ENCODE results near the gene AK2. TPM values are rescaled to one million over a fixed set of nuclear protein-coding genes. Genes with fewer than 3 reads are reported as not detected.

AK2 gene
- total and polyA plus RNA-seq, 4 donors = 34.2 to 181 (median 115) TPM

DNA sequence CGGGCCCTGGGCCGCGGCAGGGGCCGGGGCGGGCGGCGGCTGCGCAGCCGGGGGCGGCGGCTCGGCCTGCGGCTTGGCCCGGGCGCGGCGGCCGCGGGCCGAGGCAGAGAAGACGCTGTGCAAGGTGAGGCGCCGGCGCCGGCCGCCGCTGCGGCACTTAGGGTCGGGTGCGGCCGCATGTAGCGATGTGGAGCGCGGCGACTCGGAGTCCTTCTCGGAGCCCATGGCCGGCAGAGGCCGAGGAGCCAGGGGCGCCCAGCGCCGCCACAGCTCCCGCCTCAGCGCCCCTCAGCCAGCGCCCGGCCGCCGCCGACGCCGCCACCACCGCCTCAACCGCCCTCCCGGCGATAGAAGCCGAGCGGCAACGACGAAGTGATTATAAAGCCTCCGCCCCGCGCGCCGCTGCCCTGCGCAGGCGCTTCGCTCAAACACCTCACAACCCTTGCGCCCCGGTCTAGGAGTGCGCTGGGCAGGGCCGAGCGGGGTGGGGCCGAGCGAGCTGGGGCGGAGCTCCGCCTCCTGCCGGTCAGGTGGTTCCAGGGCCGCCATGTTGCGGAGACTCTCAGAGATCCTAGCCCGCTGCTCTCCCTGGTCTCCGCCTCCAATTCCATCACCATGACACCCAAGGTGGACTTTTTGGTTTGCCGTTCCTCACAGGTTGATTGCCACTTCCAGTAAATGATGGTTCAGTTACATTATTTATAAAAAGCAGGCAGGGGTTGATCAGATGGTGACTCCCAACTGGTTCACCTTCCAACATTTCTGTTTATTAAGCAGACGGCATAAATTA is 72.0 kb downstream of the AK2 start, which contains the start of gene RNF19B:
Gene RNF19B, minus strand, starts transcription at position 349 of the 790 bp plus-strand sequence. Its CDS starts 124 bp downstream, at position 225.
- peak within 1 kb of the TSS; percentile 71 to 95 (median 90) for H3K4me3 ChIP-seq (ENCODE audit: low read depth in 1 of 3, low read length in 3 of 3)
- peak; percentile 91 for DNase-seq (ENCODE audit: low spot score)
- H3K4me1 ChIP-seq (ENCODE audit: control insufficient read depth in 4 of 4, insufficient read depth in 4 of 4, low read length in 3 of 4) = peaks cover 0 to 19% (median 10%) of the 10 kb centered on the region in 4 donors
- 1% methylated on average over 83 of the region's 83 CpGs for WGBS
- peak within 1 kb of the TSS in 1 of 2 donors; percentile 39 for H3K9ac ChIP-seq (ENCODE audit: low read depth in 1 of 2, low read length in 2 of 2)
- H3K9me3 ChIP-seq (ENCODE audit: control insufficient read depth in 4 of 4, low read length in 3 of 4) = no peaks in the 10 kb centered on the region
- H3K27ac ChIP-seq (ENCODE audit: low read depth in 1 of 2, low read length in 2 of 2) = peak within 1 kb of the TSS; percentile 72 to 73
- peak; percentile 91 for TF ChIP-seq REST (IDR thresholded peaks at IDR 0.05)
- TF ChIP-seq NR2F2 (IDR thresholded peaks at IDR 0.05) = no peak
- no peak for TF ChIP-seq JUND (IDR thresholded peaks at IDR 0.05)
- TF ChIP-seq RAD21 (IDR thresholded peaks at IDR 0.05) = peak; percentile 25 to 59
- TF ChIP-seq EGR1 (IDR thresholded peaks at IDR 0.05; ENCODE audit: low read depth in 2 of 2) = no peak
- TF ChIP-seq, protein P1, sequence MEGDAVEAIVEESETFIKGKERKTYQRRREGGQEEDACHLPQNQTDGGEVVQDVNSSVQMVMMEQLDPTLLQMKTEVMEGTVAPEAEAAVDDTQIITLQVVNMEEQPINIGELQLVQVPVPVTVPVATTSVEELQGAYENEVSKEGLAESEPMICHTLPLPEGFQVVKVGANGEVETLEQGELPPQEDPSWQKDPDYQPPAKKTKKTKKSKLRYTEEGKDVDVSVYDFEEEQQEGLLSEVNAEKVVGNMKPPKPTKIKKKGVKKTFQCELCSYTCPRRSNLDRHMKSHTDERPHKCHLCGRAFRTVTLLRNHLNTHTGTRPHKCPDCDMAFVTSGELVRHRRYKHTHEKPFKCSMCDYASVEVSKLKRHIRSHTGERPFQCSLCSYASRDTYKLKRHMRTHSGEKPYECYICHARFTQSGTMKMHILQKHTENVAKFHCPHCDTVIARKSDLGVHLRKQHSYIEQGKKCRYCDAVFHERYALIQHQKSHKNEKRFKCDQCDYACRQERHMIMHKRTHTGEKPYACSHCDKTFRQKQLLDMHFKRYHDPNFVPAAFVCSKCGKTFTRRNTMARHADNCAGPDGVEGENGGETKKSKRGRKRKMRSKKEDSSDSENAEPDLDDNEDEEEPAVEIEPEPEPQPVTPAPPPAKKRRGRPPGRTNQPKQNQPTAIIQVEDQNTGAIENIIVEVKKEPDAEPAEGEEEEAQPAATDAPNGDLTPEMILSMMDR (IDR thresholded peaks at IDR 0.05; ENCODE audit: low read depth, low read length, missing input control) = peak; percentile 8
- TF ChIP-seq FOXA2 (IDR thresholded peaks at IDR 0.05) = no peak
- no peak for TF ChIP-seq ZBTB33 (IDR thresholded peaks at IDR 0.05)
- TF ChIP-seq YY1 (IDR thresholded peaks at IDR 0.05) = peak; percentile 98
- TF ChIP-seq HNF4G (IDR thresholded peaks at IDR 0.05) = no peak
- peak in 1 of 2 donors; percentile 26 for TF ChIP-seq GABPA (IDR thresholded peaks at IDR 0.05 in 1 of 2, conservative IDR thresholded peaks at IDR 0.05 in 1 of 2)
- TF ChIP-seq MAX (IDR thresholded peaks at IDR 0.05) = no peak
- no peak for TF ChIP-seq FOXA1 (IDR thresholded peaks at IDR 0.05)
- TF ChIP-seq ATF3 (IDR thresholded peaks at IDR 0.05) = no peak
- peak in 1 of 2 donors; percentile 13 for TF ChIP-seq RXRA (IDR thresholded peaks at IDR 0.05)
- TF ChIP-seq TAF1 (conservative IDR thresholded peaks at IDR 0.05) = peak; percentile 53
- TF ChIP-seq SP1 (IDR thresholded peaks at IDR 0.05) = peak; percentile 64
- peak; percentile 65 to 73 for TF ChIP-seq HNF4A (conservative IDR thresholded peaks at IDR 0.05)
- H3K27me3 ChIP-seq (ENCODE audit: control insufficient read depth in 4 of 4, insufficient read depth in 4 of 4, low read length in 3 of 4) = no peaks in the 10 kb centered on the region
- H3K36me3 ChIP-seq (ENCODE audit: control insufficient read depth in 4 of 4, insufficient read depth in 3 of 4, low read depth in 1 of 4, low read length in 3 of 4) = no peaks in the 10 kb centered on the region
